ENCODE measurements around the gene CEP44. TPM values are rescaled to one million over a fixed set of nuclear protein-coding genes. Genes with fewer than 3 reads are reported as not detected.
A peak's percentile ranks its signal among the peaks of the same experiment; 100 is the strongest.
"Not testable (repeated sequence)": the region's sequence is repeated elsewhere in the genome, so short reads cannot be mapped to it uniquely, and the experiment has no call there.

CEP44 gene
- total and polyA plus RNA-seq, 7 donors: 3.4 to 8.1 (median 7.3) TPM

DNA sequence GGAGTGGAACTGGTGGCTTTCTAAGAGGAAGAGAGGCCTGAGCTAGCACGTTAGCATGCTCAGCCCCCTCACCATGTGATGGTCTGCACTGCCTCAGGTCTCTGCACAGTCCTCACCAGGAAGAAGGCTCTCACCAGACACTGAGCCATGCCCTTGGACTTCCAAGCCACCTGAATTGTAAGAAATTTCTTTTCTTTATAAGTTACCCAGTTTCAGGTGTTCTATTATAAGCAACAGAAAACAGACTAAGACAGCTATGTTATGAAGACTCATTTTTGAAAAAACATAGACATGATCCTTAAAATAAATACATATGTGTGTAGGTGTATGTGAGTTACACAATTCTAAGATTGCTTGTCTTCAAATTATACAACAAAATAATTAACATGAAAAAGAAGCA is 74.7 kb downstream of the CEP44 start:
- no peak for TF ChIP-seq CTCF (IDR thresholded peaks at IDR 0.05)
- intact Hi-C loops (cut with DNase I): no loop called here
- no peak for ATAC-seq
- no peak overlapping the region for H3K4me3 ChIP-seq
- no peak for DNase-seq
- H3K27ac ChIP-seq: no peak overlapping the region
- no peaks in the 10 kb centered on the region for H3K27me3 ChIP-seq (ENCODE audit: insufficient read depth in 3 of 3, low read length in 2 of 3)
- WGBS, 3 donors: 64 to 76% (median 75%) methylated on average over 1 of the region's 1 CpG
- H3K36me3 ChIP-seq (ENCODE audit: insufficient read depth in 1 of 2, low read depth in 1 of 2): no peaks in the 10 kb centered on the region
- H3K9me3 ChIP-seq: no peaks in the 10 kb centered on the region
- no peaks in the 10 kb centered on the region for H3K4me1 ChIP-seq

- no peaks in the 10 kb centered on the region for H3K4me1 ChIP-seq
- H3K27ac ChIP-seq: no peak overlapping the region
- no peak overlapping the region for H3K4me3 ChIP-seq
- H3K36me3 ChIP-seq (ENCODE audit: insufficient read depth in 1 of 2, low read depth in 1 of 2): no peaks in the 10 kb centered on the region
- intact Hi-C loops (cut with DNase I): no loop called here
- H3K27me3 ChIP-seq (ENCODE audit: insufficient read depth in 3 of 3, low read length in 2 of 3): no peaks in the 10 kb centered on the region
- H3K9me3 ChIP-seq: no peaks in the 10 kb centered on the region
- WGBS, 3 donors: 83 to 94% (median 89%) methylated on average over 1 of the region's 1 CpG
- DNase-seq (no peak), ATAC-seq (no peak)
- no peak for TF ChIP-seq CTCF (IDR thresholded peaks at IDR 0.05)
Observed at GRCh38 chr4:174358829-174359228, 75.1 kb downstream of the CEP44 start.

DNA sequence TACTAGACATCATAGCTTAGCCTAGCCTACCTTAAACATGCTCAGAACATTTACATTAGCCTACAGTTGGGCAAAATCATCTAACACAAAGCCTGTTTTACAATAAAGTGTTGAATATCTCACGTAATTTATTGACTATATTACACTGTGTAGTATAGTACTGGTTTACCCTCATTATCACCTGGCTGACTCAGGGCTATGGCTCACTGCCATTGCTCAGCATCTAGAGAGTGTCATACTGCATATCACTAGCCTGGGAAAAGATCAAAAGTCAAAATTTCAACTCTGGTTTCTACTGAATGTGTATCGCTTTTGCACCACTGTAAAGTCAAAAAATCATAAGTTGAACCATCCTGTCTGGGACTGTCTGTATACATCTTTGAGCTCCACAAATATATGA is 78.6 kb downstream of the CEP44 start:
- DNase-seq: no peak
- no peak for ATAC-seq
- H3K4me1 ChIP-seq: no peaks in the 10 kb centered on the region
- TF ChIP-seq CTCF (IDR thresholded peaks at IDR 0.05): no peak
- intact Hi-C loops (cut with DNase I): loop anchor here in 1 of 2 donors (10.0 kb wide), 1 partner anchor 352 kb away; no protein-coding TSS in a partner anchor
- H3K27ac ChIP-seq: no peak overlapping the region
- no peaks in the 10 kb centered on the region for H3K9me3 ChIP-seq
- no peaks in the 10 kb centered on the region for H3K36me3 ChIP-seq (ENCODE audit: insufficient read depth in 1 of 2, low read depth in 1 of 2)
- no peaks in the 10 kb centered on the region for H3K27me3 ChIP-seq (ENCODE audit: insufficient read depth in 3 of 3, low read length in 2 of 3)
- no peak overlapping the region for H3K4me3 ChIP-seq
- WGBS, 3 donors: 81 to 90% (median 86%) methylated on average over 2 of the region's 2 CpGs

DNA sequence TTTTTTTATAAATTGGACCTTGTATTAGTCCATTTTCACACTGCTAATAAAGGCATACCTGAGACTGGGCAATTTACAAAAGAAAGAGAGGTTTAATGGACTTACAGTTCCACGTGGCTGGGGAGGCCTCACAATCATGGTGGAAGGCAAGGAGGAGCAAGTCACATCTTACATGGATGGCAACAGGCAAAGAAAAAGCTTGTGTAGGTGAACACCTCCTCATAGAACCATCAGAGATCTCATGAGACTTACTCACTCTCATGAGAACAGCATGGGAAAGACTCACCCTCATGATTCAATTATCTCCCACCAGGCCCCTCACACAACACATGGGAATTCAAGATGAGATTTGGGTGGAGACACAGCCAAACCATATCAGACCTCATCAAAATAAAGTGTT is 80.1 kb downstream of the CEP44 start:
- not testable (repeated sequence) for H3K4me3 ChIP-seq; H3K9me3 ChIP-seq; H3K4me1 ChIP-seq; H3K27ac ChIP-seq; H3K27me3 ChIP-seq (ENCODE audit: insufficient read depth in 3 of 3, low read length in 2 of 3); H3K36me3 ChIP-seq (ENCODE audit: insufficient read depth in 1 of 2, low read depth in 1 of 2); DNase-seq; ATAC-seq
- WGBS, 3 donors: 64 to 71% (median 65%) methylated on average over 1 of the region's 1 CpG
- intact Hi-C loops (cut with DNase I): loop anchor here (2.0 to 10.0 kb wide), 2 partner anchors 269 to 351 kb away; no protein-coding TSS in a partner anchor

GRCh38 chr4:174365018-174365587 is 81.4 kb downstream of the CEP44 start:
- Histone ChIP-seq H3K9me3 (no peaks in the 10 kb centered on the region), H3K4me1 (no peaks in the 10 kb centered on the region), H3K27ac (no peak overlapping the region), H3K27me3 (ENCODE audit: insufficient read depth in 3 of 3, low read length in 2 of 3) (no peaks in the 10 kb centered on the region), H3K4me3 (no peak overlapping the region), H3K36me3 (ENCODE audit: insufficient read depth in 1 of 2, low read depth in 1 of 2) (no peaks in the 10 kb centered on the region)
- ATAC-seq: no peak
- intact Hi-C loops (cut with DNase I): loop anchor here (2.0 to 10.0 kb wide), 3 partner anchors 268 to 350 kb away; no protein-coding TSS in a partner anchor
- TF ChIP-seq CTCF (IDR thresholded peaks at IDR 0.05): peak; percentile 54
- 5 to 13% (median 10%) methylated on average over 2 of the region's 2 CpGs for WGBS, 3 donors
- no peak for DNase-seq
